GM21360 (cell line): ENCODE data around the gene DAPK2.

Source experiments
- ATAC-seq: cut with Tn5 transposase; IDR thresholded peaks from one replicate; pipeline ENCODE4 v1.9.1; 2021; ENCODE audit warnings: mild to moderate bottlenecking, moderate library complexity; ENCODE audit not compliant: unreplicated experiment

Gene DAPK2

DNA sequence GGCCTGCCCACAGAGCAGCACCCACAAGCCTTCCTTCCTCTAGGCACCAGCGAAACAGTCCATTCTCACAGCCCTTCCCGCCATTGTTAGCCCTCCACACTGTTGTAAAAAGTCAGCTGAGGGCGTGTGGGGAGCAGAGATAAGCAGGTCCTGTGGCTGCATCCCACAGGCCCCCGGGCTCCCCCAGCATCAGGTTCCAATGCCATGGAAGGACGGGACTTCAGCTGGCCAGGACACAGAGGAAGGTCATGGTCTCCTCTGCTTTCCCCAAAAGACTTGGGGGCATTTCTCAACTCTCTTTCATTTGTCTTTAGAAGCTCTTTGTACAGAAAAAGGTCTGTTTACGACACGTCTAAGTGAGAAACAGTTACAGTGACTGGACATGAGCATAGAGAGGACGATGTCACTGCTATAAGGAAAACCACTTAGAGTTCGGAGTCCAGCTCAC, 127.4 kb downstream of the DAPK2 start:
- ATAC-seq: no peak

DNA sequence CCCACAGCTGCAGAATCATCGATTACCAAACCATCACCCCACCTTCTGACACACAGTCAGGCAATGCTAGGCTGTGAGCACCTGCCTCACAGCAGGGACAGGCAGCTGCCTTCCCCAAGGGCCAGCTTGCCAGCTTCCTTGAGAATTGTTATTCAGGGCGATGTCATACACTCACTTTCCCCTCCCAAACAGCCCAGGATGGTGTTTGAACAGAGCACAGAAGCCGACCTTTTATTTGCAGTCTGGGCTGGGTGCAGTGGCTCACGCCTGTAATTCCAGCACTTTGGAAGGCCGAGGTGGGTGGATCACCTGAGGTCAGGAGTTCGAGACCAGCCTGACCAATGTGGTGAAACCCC, 128.0 kb downstream of the DAPK2 start:
- no peak for ATAC-seq

GRCh38 chr15:63917588-63918316, 128.5 kb downstream of the DAPK2 start:
- ATAC-seq: no peak

GRCh38 chr15:63915873-63916771, 130.2 kb downstream of the DAPK2 start:
- no peak for ATAC-seq

DNA sequence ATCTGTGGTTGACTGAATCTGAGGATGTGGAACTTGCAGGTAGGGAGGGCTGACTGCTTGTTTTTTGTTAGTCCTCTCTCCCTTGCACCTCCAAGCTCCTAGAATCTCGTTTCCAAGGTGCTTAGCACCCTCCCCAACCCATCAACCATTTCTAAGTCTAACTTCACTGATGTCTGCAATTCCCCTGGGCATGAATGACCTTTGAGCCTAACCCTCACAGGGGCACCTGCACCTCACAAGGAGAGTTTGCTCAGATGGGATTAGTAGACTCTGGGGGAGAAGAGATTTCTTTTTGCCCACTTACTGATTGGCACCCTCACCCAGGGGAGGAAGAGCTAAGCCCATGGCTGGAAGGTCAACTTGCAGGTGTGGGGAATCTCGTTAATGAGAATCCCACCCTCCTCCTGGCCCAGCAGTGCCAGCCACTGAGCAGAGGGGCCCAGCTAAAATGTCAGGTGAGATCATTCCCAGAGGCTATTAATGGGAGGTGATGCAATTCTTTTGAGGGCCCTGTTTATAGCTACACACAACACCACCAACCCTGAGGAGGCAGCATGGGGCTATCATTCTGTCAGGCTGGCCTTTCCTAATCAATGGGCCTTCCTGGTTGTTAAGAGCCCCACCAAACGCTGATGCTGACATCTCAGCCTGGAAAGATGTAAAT, 130.9 kb downstream of the DAPK2 start:
- ATAC-seq: no peak

DNA sequence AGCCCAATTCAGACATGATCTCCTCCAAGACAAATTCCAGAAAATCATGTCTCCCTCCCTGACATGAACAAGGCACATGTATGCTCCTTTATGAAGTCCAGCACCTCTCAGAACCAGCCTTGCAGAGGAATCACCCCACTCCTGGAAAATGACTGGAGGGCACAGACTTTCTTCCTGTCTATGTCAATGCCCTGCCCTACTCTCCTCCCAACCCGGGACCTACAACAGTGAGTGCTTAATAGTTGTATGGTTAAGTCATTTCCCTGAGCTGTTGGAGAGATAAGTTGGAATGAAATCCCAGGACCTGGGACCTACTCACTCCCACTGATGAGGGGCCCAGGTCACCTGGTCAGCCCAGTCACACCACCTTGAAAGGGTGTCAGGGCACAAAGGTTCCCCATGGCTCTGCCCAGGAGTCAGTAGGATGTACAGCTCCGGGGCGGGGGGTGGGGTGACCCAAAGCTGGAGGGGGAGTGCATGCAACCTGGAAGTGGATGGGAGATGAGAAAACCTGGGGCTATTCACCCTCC, 132.4 kb downstream of the DAPK2 start:
- ATAC-seq: no peak

- no peak for ATAC-seq
These were observed 132.9 kb downstream of the DAPK2 start for GRCh38 chr15:63913336-63913735.

GRCh38 chr15:63912061-63912615, 134.1 kb downstream of the DAPK2 start:
- no peak for ATAC-seq

GRCh38 chr15:63911160-63911559, 135.1 kb downstream of the DAPK2 start:
- ATAC-seq: no peak

GRCh38 chr15:63909819-63910437, 136.4 kb downstream of the DAPK2 start:
- no peak for ATAC-seq

- ATAC-seq: no peak
These were observed 137.3 kb downstream of the DAPK2 start for GRCh38 chr15:63908991-63909390.

DNA sequence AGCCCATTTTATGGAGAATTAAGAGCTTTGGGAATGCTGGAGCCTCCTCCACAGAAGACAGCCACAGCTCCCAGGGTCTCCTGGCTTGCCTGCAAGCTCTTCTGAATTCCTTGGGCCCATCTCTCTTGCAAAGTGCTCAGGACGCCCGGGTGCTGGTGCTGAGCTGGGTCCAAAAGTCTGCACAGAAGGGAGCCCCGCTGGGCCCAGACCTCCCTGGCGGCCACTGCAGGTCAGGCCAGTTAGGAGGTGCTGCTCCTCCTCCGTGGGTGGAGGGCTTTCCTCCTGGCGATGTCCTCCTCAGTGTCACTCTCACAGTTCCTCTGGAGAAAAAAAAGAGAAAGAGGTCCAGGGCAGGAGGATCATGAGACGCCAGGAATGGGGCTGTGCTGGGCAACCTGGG, 138.0 kb downstream of the DAPK2 start:
- no peak for ATAC-seq

DNA sequence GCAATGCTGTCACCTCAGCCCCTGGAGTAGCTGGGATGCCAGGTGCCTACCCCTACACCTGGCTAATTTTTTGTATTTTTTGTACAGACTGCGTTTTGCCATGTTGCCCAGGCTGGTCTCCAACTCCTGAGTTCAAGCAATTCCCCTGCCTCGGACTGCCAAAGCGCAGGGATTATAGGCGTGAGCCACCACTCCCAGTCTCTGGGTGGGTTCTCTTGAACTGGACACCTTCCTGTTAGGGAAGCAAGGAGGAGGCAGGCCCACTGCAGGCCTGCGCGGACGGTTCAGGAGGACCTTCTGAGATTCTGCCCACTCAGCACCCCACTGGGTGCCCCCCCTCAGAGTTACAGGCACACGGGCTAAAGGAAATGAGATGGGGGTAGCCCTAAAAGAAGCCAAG, 138.8 kb downstream of the DAPK2 start:
- ATAC-seq: no peak

DNA sequence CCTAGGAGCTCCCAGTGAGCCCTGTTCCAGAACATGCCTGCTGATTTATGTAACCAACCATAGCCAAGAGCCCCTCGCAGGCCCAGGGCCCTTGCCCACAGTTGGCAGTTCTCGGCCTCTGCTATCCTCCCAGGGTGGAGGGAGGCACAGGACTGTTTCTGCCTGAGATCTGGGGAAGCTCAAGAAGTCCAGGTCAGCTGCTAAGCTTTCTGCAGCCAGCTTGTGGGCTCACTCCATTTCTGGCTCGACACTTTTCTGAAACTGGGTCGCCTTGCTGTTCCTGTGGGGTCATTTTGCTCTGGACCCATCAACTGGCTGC, 140.1 kb downstream of the DAPK2 start:
- ATAC-seq: no peak

GRCh38 chr15:63905558-63906265, 140.6 kb downstream of the DAPK2 start:
- ATAC-seq: no peak

DNA sequence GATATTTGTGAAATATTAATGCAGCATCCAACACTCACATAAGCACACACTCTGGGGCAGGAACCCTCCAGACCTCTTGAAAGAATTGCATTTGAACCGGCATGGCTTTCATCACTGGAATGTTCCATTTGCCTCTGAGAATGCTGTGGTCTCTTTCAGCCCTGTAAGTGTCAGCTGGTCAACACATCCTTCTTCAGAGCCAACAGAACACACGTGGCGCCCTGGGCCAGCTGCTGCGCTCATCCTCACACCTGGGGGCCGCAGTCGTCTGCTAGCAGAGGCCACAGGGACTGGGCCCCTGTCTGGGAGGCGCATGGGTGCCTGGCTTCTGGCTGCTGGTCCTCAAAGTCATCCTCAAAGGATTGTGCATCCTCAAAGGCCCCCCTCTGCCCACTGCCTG, 141.2 kb downstream of the DAPK2 start:
- no peak for ATAC-seq

- no peak for ATAC-seq
These were observed 142.2 kb downstream of the DAPK2 start for GRCh38 chr15:63904042-63904441.

DNA sequence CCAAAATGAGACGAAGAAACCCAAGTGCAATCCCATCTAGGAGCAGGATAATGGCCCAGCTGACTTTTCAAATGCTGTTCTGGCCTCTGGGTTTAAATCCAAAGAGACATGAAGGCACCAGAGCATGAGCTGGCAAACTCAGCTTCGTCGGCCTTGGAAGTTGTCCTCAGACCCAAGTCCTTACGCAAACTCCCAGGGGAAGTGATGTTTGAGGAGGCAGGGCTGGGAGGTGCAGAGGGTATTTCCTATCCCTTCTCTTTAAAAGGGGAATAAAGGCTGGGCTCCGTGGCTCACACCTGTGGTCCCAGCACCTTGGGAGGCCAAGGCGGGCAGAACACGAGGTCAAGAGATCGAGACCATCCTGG, 143.6 kb downstream of the DAPK2 start:
- no peak for ATAC-seq

DNA sequence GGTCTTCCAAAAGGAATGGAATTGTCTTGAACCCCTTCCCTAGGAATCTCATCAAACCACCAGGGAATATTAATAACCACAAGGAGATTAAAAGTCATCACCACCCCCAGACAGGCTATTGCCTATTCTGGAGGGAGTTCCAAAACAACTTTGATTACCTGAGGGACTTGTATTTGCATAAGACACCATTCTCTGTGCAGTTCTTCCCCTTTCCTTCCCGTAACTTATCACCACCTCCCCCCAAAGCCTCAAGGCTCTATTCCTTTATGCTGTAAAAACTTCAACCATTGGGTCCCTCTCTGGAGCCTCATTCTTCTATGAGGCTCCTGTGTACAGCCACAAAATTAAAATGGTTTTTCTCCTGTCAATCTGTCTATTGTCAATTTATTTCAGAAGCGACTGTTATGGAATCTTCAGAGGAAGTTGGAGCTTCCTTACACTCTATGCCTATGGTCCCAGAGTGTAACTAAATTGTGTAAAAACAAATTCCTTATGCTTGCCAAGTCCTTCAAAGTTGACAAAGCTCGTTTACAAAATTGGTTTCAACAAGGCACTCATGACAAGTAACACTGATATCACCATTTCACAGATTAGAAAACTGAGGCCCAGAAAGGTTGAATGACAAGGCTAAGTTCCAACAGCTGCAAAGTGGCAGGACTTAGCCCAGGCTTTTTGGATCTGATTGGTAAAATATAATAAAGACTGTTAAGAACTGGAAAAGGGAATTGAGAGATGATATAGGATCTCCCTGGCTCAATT, 144.2 kb downstream of the DAPK2 start:
- ATAC-seq: no peak

DNA sequence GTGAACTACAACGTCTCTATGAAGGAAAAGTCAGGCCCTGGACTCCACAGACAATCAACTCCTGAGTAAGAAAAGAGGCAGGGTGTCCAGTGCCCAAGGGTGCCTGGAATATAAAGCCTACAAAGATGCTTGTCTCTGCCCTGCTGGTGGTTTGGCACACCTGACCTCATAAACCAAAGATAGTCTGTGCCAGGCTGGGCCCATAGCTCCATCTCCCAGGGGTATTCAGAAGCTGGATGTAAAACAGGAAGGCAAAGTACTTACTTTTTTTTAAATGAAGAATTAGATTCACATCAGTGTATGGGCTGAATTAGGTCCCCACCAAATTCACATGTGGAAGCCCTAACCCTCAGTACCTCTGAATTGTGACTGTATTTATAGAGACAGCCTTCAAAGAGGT, 146.0 kb downstream of the DAPK2 start:
- ATAC-seq: no peak
